D341Med (cell line): ENCODE data around the gene TSKU.

Experiments used
- DNase-seq: peaks from one replicate; pipeline ENCODE4 v3.0.0; 2012; ENCODE audit warnings: low spot score

TSKU gene

GRCh38 chr11:76752321-76753143 lies 30.6 kb upstream of the TSKU start:
- no peak for DNase-seq

GRCh38 chr11:76753449-76753848 lies 29.7 kb upstream of the TSKU start:
- no peak for DNase-seq

- DNase-seq = no peak
These were observed 29.2 kb upstream of the TSKU start for GRCh38 chr11:76753950-76754349.

- DNase-seq = peak; percentile 69
These were observed 26.8 kb upstream of the TSKU start for GRCh38 chr11:76756341-76756741.

GRCh38 chr11:76758311-76758710 lies 24.8 kb upstream of the TSKU start:
- no peak for DNase-seq

GRCh38 chr11:76759092-76759491 lies 24.1 kb upstream of the TSKU start:
- no peak for DNase-seq

GRCh38 chr11:76759517-76759916 lies 23.6 kb upstream of the TSKU start:
- DNase-seq = no peak

- DNase-seq = no peak
These were observed 22.9 kb upstream of the TSKU start for GRCh38 chr11:76760236-76760635.

- DNase-seq = no peak
These were observed 21.3 kb upstream of the TSKU start for GRCh38 chr11:76761718-76762355.

- DNase-seq = no peak
These were observed 20.8 kb upstream of the TSKU start for GRCh38 chr11:76762356-76762752.

- no peak for DNase-seq
These were observed 20.1 kb upstream of the TSKU start for GRCh38 chr11:76762867-76763572.

GRCh38 chr11:76763573-76764346 lies 19.4 kb upstream of the TSKU start:
- DNase-seq = no peak

- DNase-seq = no peak
These were observed 18.1 kb upstream of the TSKU start for GRCh38 chr11:76764941-76765665.

- no peak for DNase-seq
These were observed 17.2 kb upstream of the TSKU start for GRCh38 chr11:76765863-76766350.

GRCh38 chr11:76766521-76766920 lies 16.6 kb upstream of the TSKU start:
- no peak for DNase-seq

- DNase-seq = no peak
These were observed 15.5 kb upstream of the TSKU start for GRCh38 chr11:76767659-76768058.

- peak; percentile 62 for DNase-seq
These were observed 14.9 kb upstream of the TSKU start for GRCh38 chr11:76768088-76768908.

- no peak for DNase-seq
These were observed 14.1 kb upstream of the TSKU start for GRCh38 chr11:76768909-76769560.

- DNase-seq = no peak
These were observed 13.2 kb upstream of the TSKU start for GRCh38 chr11:76769645-76770586.
